Activated B cell treated with CpG ODN at 0.5 μM for 24 hours (primary cell): ENCODE data around the gene ARL17B. TPM values are rescaled to one million over a fixed set of nuclear protein-coding genes. Genes with fewer than 3 reads are reported as not detected.
"Not testable (repeated sequence)": the region's sequence is repeated elsewhere in the genome, so short reads cannot be mapped to it uniquely, and the experiment has no call there.

Experiments used
- ATAC-seq: fragments of 200-7000 bp; cut with Tn5 transposase; one replicate; pipeline ENCODE4 v1.10.0; 2021; ENCODE audit warnings: low read depth, mild to moderate bottlenecking, moderate library complexity
- CTCF ChIA-PET: fragments of 350-600 bp; sonication (Branson Sonifier 250); formaldehyde crosslinking; loops from one replicate; lab custom pipeline; 2021; ENCODE audit warnings: antibody characterized with exemption; lab: Charles Lee
- POLR2A ChIA-PET: fragments of 350-600 bp; sonication (Branson Sonifier 250); formaldehyde crosslinking; loops from one replicate; lab custom pipeline; 2021; ENCODE audit warnings: antibody characterized with exemption; lab: Charles Lee
- DNase-seq: peaks from one replicate; pipeline ENCODE4 v3.0.0; 2022
- H3K27ac Mint-ChIP-seq: one replicate; pipeline ENCODE4 v1.8.0; 2020; ENCODE audit warnings: mixed read lengths
- H3K27me3 Mint-ChIP-seq: one replicate; pipeline ENCODE4 v1.8.0; 2021; ENCODE audit warnings: mixed read lengths
- H3K36me3 Mint-ChIP-seq: one replicate; pipeline ENCODE4 v1.8.0; 2021; ENCODE audit warnings: low read depth, mixed read lengths
- H3K4me1 Mint-ChIP-seq: one replicate; pipeline ENCODE4 v1.8.0; 2021; ENCODE audit warnings: mixed read lengths
- H3K4me3 Mint-ChIP-seq: one replicate; pipeline ENCODE4 v1.8.0; 2020; ENCODE audit warnings: mild to moderate bottlenecking, mixed read lengths
- H3K9me3 Mint-ChIP-seq: one replicate; pipeline ENCODE4 v1.8.0; 2020; ENCODE audit warnings: mixed read lengths
- intact Hi-C: fragments of 100-400 bp; cut with micrococcal nuclease; formaldehyde crosslinking; loops from one replicate; pipeline ENCODE4 v1.15.1; 2024
- total RNA-seq: library from RNA; stranded (reverse); gene quantifications from 2 replicates; pipeline ENCODE4 v1.2.3, GENCODE V29; 2022

ARL17B gene
- total RNA-seq, 1 donor from 2014 or later: 43.3 TPM

- DNase-seq, H3K27ac Mint-ChIP-seq, POLR2A ChIA-PET, H3K9me3 Mint-ChIP-seq, H3K4me3 Mint-ChIP-seq, H3K27me3 Mint-ChIP-seq, H3K36me3 Mint-ChIP-seq, H3K4me1 Mint-ChIP-seq, CTCF ChIA-PET, intact Hi-C loops, ATAC-seq: not testable (repeated sequence)
These were observed 105.2 kb downstream of the ARL17B start for GRCh38 chr17:46256369-46256768.

GRCh38 chr17:46254215-46254614 lies 107.4 kb downstream of the ARL17B start:
- DNase-seq, ATAC-seq, H3K9me3 Mint-ChIP-seq, H3K4me3 Mint-ChIP-seq, H3K27me3 Mint-ChIP-seq, H3K4me1 Mint-ChIP-seq, H3K36me3 Mint-ChIP-seq, H3K27ac Mint-ChIP-seq, POLR2A ChIA-PET, intact Hi-C loops: not testable (repeated sequence)
- CTCF ChIA-PET: interaction anchor here (0.7 kb wide), 1 partner anchor 575 kb away, joined by 3 read pairs; no protein-coding TSS in a partner anchor

GRCh38 chr17:46253722-46254121 lies 107.8 kb downstream of the ARL17B start:
- CTCF ChIA-PET, H3K27ac Mint-ChIP-seq, H3K9me3 Mint-ChIP-seq, H3K36me3 Mint-ChIP-seq, POLR2A ChIA-PET, H3K27me3 Mint-ChIP-seq, H3K4me1 Mint-ChIP-seq, H3K4me3 Mint-ChIP-seq: not testable (repeated sequence)
- intact Hi-C loops: loop anchor here (2.0 kb wide), 1 partner anchor 661 kb away; no protein-coding TSS in a partner anchor
- ATAC-seq (peak; percentile 100), DNase-seq (peak; percentile 81)

- DNase-seq, H3K4me3 Mint-ChIP-seq, H3K36me3 Mint-ChIP-seq, CTCF ChIA-PET, H3K27me3 Mint-ChIP-seq, ATAC-seq, H3K9me3 Mint-ChIP-seq, H3K27ac Mint-ChIP-seq, H3K4me1 Mint-ChIP-seq, POLR2A ChIA-PET: not testable (repeated sequence)
- intact Hi-C loops: loop anchor here (2.0 kb wide), 1 partner anchor 660 kb away; no protein-coding TSS in a partner anchor
These were observed 108.8 kb downstream of the ARL17B start for GRCh38 chr17:46252804-46253203.

- intact Hi-C loops, ATAC-seq, H3K27ac Mint-ChIP-seq, CTCF ChIA-PET, H3K36me3 Mint-ChIP-seq, H3K9me3 Mint-ChIP-seq, POLR2A ChIA-PET, H3K4me3 Mint-ChIP-seq, H3K27me3 Mint-ChIP-seq, H3K4me1 Mint-ChIP-seq, DNase-seq: not testable (repeated sequence)
These were observed 112.4 kb downstream of the ARL17B start for GRCh38 chr17:46249153-46249552.

- intact Hi-C loops, H3K36me3 Mint-ChIP-seq, H3K9me3 Mint-ChIP-seq, CTCF ChIA-PET, H3K4me1 Mint-ChIP-seq, DNase-seq, H3K27me3 Mint-ChIP-seq: not testable (repeated sequence)
- Mint-ChIP-seq H3K27ac (peak overlapping the region; percentile 53), H3K4me3 (peak overlapping the region; percentile 53)
- ATAC-seq: peak; percentile 88
- POLR2A ChIA-PET: interaction anchor here (0.6 kb wide), 1 partner anchor 645 kb away, joined by 4 read pairs; no protein-coding TSS in a partner anchor
These were observed 116.4 kb downstream of the ARL17B start for GRCh38 chr17:46244949-46245768.

- H3K36me3 Mint-ChIP-seq, H3K9me3 Mint-ChIP-seq: not testable (repeated sequence)
These were observed 117.1 kb downstream of the ARL17B start for GRCh38 chr17:46244339-46244913.

GRCh38 chr17:46243928-46244327 lies 117.6 kb downstream of the ARL17B start:
- H3K27ac Mint-ChIP-seq, H3K4me3 Mint-ChIP-seq, POLR2A ChIA-PET, H3K9me3 Mint-ChIP-seq, H3K4me1 Mint-ChIP-seq, H3K36me3 Mint-ChIP-seq, intact Hi-C loops, ATAC-seq, DNase-seq, CTCF ChIA-PET, H3K27me3 Mint-ChIP-seq: not testable (repeated sequence)

More at GRCh38 chr17:46244339-46244913, 117.1 kb downstream of the ARL17B start:
- H3K4me3 Mint-ChIP-seq, DNase-seq, H3K4me1 Mint-ChIP-seq, ATAC-seq, POLR2A ChIA-PET, H3K27me3 Mint-ChIP-seq, H3K27ac Mint-ChIP-seq, intact Hi-C loops, CTCF ChIA-PET: not testable (repeated sequence)

DNA sequence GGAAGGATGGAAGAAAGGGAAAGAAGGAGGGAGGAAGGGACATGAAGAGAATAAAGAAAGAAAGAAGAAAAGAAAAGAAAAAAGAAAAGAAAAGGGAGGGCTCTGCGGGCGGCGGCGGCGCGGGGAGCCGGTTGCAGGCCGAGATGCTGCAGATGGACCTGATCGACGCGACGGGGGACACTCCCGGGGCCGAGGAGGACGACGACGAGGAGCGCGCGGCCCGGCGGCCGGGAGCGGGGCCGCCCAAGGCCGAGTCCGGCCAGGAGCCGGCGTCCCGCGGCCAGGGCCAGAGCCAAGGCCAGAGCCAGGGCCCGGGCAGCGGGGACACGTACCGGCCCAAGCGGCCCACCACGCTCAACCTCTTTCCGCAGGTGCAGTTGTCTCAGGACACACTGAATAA lies 118.1 kb downstream of the ARL17B start:
- CTCF ChIA-PET, intact Hi-C loops, H3K9me3 Mint-ChIP-seq, H3K4me1 Mint-ChIP-seq, ATAC-seq, POLR2A ChIA-PET, H3K36me3 Mint-ChIP-seq, H3K27me3 Mint-ChIP-seq, H3K27ac Mint-ChIP-seq, H3K4me3 Mint-ChIP-seq, DNase-seq: not testable (repeated sequence)

GRCh38 chr17:46231359-46231758 lies 130.2 kb downstream of the ARL17B start:
- CTCF ChIA-PET, intact Hi-C loops, H3K27me3 Mint-ChIP-seq, ATAC-seq, H3K9me3 Mint-ChIP-seq, H3K27ac Mint-ChIP-seq, H3K4me3 Mint-ChIP-seq, H3K36me3 Mint-ChIP-seq, DNase-seq, POLR2A ChIA-PET, H3K4me1 Mint-ChIP-seq: not testable (repeated sequence)

GRCh38 chr17:46225274-46225794 lies 136.2 kb downstream of the ARL17B start:
- CTCF ChIA-PET, H3K36me3 Mint-ChIP-seq, intact Hi-C loops, H3K27me3 Mint-ChIP-seq, H3K4me1 Mint-ChIP-seq, POLR2A ChIA-PET, H3K9me3 Mint-ChIP-seq: not testable (repeated sequence)
- H3K4me3 Mint-ChIP-seq: peak overlapping the region; percentile 94
- H3K27ac Mint-ChIP-seq: peak overlapping the region; percentile 83
- DNase-seq (peak; percentile 98), ATAC-seq (peak; percentile 100)

DNA sequence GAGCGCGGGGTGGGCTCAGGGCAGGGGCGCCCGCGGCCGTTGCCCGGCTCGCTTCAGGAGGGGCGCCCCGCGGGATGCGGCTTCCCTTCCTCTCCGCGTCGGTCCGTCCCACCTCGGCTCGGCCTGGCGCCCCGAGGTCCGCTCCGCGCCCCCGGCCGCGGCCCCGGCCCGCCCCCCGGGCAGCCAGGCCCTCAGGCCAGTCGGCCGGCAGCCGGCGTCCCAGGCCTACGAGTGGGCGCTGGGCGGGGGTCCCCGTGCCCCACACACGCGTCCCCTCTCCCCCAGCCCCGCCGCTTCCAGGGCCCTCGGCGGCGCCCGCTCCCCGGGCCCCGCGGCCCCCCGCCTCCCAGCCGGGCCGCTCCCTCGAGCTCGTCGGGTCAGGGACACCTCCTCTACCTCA lies 136.7 kb downstream of the ARL17B start:
- CTCF ChIA-PET, H3K36me3 Mint-ChIP-seq, H3K27me3 Mint-ChIP-seq, intact Hi-C loops, POLR2A ChIA-PET, H3K9me3 Mint-ChIP-seq, DNase-seq, H3K4me1 Mint-ChIP-seq, H3K27ac Mint-ChIP-seq: not testable (repeated sequence)
- peak overlapping the region; percentile 94 for H3K4me3 Mint-ChIP-seq
- ATAC-seq: peak; percentile 28
